ENCODE measurements around the gene HTRA3.

The HTRA3 gene

GRCh38 chr4:8312976-8313375, 43.4 kb downstream of the HTRA3 start:
- DNase-seq (ENCODE audit: low read depth in 1 of 2, low spot score in 1 of 2), result no peak
- in situ Hi-C loops (cut with HindIII; ENCODE audit: low pct_unique_long_range_greater_than_20kb, low sequenced_read_pairs), result no loop called here
- TF ChIP-seq JUND (IDR thresholded peaks at IDR 0.05; ENCODE audit: low read depth), result no peak

DNA sequence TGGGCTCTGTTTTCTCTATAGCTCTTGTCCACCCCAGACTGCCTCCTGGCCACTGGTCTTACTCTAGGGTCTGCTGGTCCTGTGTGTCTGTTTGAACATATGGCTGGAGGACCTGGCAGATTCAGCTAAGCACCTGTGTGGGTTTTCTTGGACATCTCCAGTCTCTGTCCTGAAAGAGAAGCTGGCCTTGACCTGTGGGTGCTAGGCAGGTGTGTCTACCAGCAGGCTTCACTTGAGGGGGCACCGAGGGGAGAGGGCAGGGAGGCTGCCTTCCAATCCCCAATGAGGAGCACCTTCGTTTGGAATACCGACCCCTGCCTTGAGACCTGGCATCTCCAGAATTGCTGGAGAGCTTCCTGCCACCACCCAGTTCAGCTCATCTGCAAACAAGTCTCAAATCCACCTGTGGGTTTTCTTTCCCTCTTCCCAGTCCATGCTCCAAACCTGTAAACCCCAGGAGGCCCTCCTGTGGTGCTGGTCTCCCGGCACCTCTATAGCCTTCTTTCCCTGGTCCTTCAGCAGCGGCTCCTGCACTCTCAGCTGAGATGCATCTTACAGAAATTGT, 45.2 kb downstream of the HTRA3 start:
- in situ Hi-C loops (cut with HindIII; ENCODE audit: low pct_unique_long_range_greater_than_20kb, low sequenced_read_pairs), result no loop called here
- TF ChIP-seq JUND (IDR thresholded peaks at IDR 0.05; ENCODE audit: low read depth), result no peak
- no peak for DNase-seq (ENCODE audit: low read depth in 1 of 2, low spot score in 1 of 2)

- DNase-seq (ENCODE audit: low read depth in 1 of 2, low spot score in 1 of 2), result peak in 1 of 2 experiments; percentile 30
- no peak for TF ChIP-seq JUND (IDR thresholded peaks at IDR 0.05; ENCODE audit: low read depth)
- in situ Hi-C loops (cut with HindIII; ENCODE audit: low pct_unique_long_range_greater_than_20kb, low sequenced_read_pairs), result no loop called here
These were observed 46.1 kb downstream of the HTRA3 start for GRCh38 chr4:8315435-8316250.

DNA sequence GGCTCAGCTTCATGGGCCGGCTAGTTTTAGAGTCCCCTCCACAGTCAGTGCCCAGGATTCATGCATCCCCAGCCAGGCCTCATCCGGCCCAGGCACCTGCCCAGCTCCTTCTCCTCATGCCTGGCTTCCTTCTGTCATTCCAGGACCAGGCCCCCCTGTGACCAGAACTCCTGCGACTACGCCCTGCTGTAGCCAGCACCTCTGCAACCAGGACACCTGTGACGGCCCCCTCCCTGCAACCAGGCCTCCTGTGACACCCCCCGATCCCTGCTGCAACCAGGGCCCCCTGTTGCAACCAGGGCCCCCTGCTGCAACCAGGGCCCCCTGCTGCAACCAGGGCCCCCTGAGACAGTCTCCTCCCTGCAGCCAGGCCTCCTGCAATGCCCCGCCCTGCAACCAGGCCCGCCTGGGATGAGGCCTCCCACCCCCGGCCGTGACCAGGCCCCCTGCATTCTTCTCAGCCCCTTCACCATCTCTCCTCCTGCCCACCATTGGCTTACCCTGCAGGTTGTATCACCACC, 46.8 kb downstream of the HTRA3 start:
- in situ Hi-C loops (cut with HindIII; ENCODE audit: low pct_unique_long_range_greater_than_20kb, low sequenced_read_pairs), result no loop called here
- DNase-seq (ENCODE audit: low read depth in 1 of 2, low spot score in 1 of 2), result no peak
- TF ChIP-seq JUND (IDR thresholded peaks at IDR 0.05; ENCODE audit: low read depth), result no peak

- no peak for DNase-seq (ENCODE audit: low read depth in 1 of 2, low spot score in 1 of 2)
- in situ Hi-C loops (cut with HindIII; ENCODE audit: low pct_unique_long_range_greater_than_20kb, low sequenced_read_pairs), result no loop called here
- no peak for TF ChIP-seq JUND (IDR thresholded peaks at IDR 0.05; ENCODE audit: low read depth)
These were observed 47.4 kb downstream of the HTRA3 start for GRCh38 chr4:8316911-8317351.

- no peak for DNase-seq (ENCODE audit: low read depth in 1 of 2, low spot score in 1 of 2)
- in situ Hi-C loops (cut with HindIII; ENCODE audit: low pct_unique_long_range_greater_than_20kb, low sequenced_read_pairs), result no loop called here
- no peak for TF ChIP-seq JUND (IDR thresholded peaks at IDR 0.05; ENCODE audit: low read depth)
These were observed 47.9 kb downstream of the HTRA3 start for GRCh38 chr4:8317474-8317873.

- in situ Hi-C loops (cut with HindIII; ENCODE audit: low pct_unique_long_range_greater_than_20kb, low sequenced_read_pairs), result no loop called here
- no peak for DNase-seq (ENCODE audit: low read depth in 1 of 2, low spot score in 1 of 2)
- TF ChIP-seq JUND (IDR thresholded peaks at IDR 0.05; ENCODE audit: low read depth), result no peak
These were observed 49.0 kb downstream of the HTRA3 start for GRCh38 chr4:8318509-8318908.

DNA sequence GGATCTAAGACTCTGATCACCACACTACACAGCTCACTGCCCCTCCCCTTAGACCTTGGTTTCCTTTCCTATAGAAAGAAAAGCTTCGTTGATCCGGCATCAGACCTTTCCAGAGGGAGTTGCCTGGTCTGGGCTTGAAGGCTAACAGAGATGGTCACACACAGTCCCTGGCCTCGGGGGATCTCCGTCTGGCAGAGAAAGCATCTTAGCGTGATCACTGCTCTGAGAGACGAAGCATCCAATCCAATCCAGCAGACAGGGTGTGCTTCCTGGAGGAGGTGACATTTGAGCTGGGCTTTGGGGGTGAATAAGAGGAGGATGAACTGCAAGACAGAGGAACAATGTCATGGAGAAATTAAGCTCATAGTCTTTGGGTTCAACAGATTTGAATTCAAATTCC, 49.5 kb downstream of the HTRA3 start:
- DNase-seq (ENCODE audit: low read depth in 1 of 2, low spot score in 1 of 2), result no peak
- no peak for TF ChIP-seq JUND (IDR thresholded peaks at IDR 0.05; ENCODE audit: low read depth)
- in situ Hi-C loops (cut with HindIII; ENCODE audit: low pct_unique_long_range_greater_than_20kb, low sequenced_read_pairs), result no loop called here

GRCh38 chr4:8319731-8320385, 50.3 kb downstream of the HTRA3 start:
- DNase-seq (ENCODE audit: low read depth in 1 of 2, low spot score in 1 of 2), result no peak
- in situ Hi-C loops (cut with HindIII; ENCODE audit: low pct_unique_long_range_greater_than_20kb, low sequenced_read_pairs), result no loop called here
- no peak for TF ChIP-seq JUND (IDR thresholded peaks at IDR 0.05; ENCODE audit: low read depth)

- in situ Hi-C loops (cut with HindIII; ENCODE audit: low pct_unique_long_range_greater_than_20kb, low sequenced_read_pairs), result no loop called here
- TF ChIP-seq JUND (IDR thresholded peaks at IDR 0.05; ENCODE audit: low read depth), result no peak
- DNase-seq (ENCODE audit: low read depth in 1 of 2, low spot score in 1 of 2), result no peak
These were observed 50.8 kb downstream of the HTRA3 start for GRCh38 chr4:8320386-8320750.

GRCh38 chr4:8321220-8321619, 51.7 kb downstream of the HTRA3 start:
- in situ Hi-C loops (cut with HindIII; ENCODE audit: low pct_unique_long_range_greater_than_20kb, low sequenced_read_pairs), result no loop called here
- no peak for TF ChIP-seq JUND (IDR thresholded peaks at IDR 0.05; ENCODE audit: low read depth)
- DNase-seq (ENCODE audit: low read depth in 1 of 2, low spot score in 1 of 2), result no peak

GRCh38 chr4:8321771-8322170, 52.2 kb downstream of the HTRA3 start:
- TF ChIP-seq JUND (IDR thresholded peaks at IDR 0.05; ENCODE audit: low read depth), result no peak
- in situ Hi-C loops (cut with HindIII; ENCODE audit: low pct_unique_long_range_greater_than_20kb, low sequenced_read_pairs), result no loop called here
- DNase-seq (ENCODE audit: low read depth in 1 of 2, low spot score in 1 of 2), result no peak

Data from T47D (cell line).